Stimulated activated CD4-positive, alpha-beta T cell treated with anti-CD3 and anti-CD28 coated beads, Interleukin-12 subunit alpha, Interleukin-12 subunit beta, amount 100 ng/mL, for 24 hours (primary cell): ENCODE measurements around the gene NR5A2.

Source experiments
- DNase-seq, 2 experiments: peaks; one replicate each; pipeline ENCODE4 v3.0.0-alpha.2; 2020; ENCODE audit warnings: low read depth in 2 of 2

Gene NR5A2

GRCh38 chr1:200035956-200036618 is 8.6 kb downstream of the NR5A2 start:
- DNase-seq = no peak

- DNase-seq = no peak
These were observed 9.2 kb downstream of the NR5A2 start for GRCh38 chr1:200036619-200037270.

- DNase-seq = no peak
These were observed 10.0 kb downstream of the NR5A2 start for GRCh38 chr1:200037501-200037900.

GRCh38 chr1:200037904-200038303 is 10.4 kb downstream of the NR5A2 start:
- DNase-seq = no peak

- no peak for DNase-seq
These were observed 10.9 kb downstream of the NR5A2 start for GRCh38 chr1:200038325-200038980.

GRCh38 chr1:200038981-200039848 is 11.7 kb downstream of the NR5A2 start:
- peak in 1 of 2 experiments; percentile 36 for DNase-seq

GRCh38 chr1:200039849-200040474 is 12.5 kb downstream of the NR5A2 start:
- DNase-seq = no peak

GRCh38 chr1:200040481-200041138 is 13.1 kb downstream of the NR5A2 start:
- no peak for DNase-seq

GRCh38 chr1:200041337-200042118 is 14.0 kb downstream of the NR5A2 start:
- no peak for DNase-seq

- DNase-seq = no peak
These were observed 14.6 kb downstream of the NR5A2 start for GRCh38 chr1:200042119-200042551.

- DNase-seq = no peak
These were observed 15.2 kb downstream of the NR5A2 start for GRCh38 chr1:200042552-200043335.

- DNase-seq = no peak
These were observed 15.8 kb downstream of the NR5A2 start for GRCh38 chr1:200043336-200043668.

GRCh38 chr1:200046115-200046514 is 18.6 kb downstream of the NR5A2 start:
- no peak for DNase-seq

GRCh38 chr1:200048244-200048643 is 20.7 kb downstream of the NR5A2 start:
- DNase-seq = no peak

- no peak for DNase-seq
These were observed 22.3 kb downstream of the NR5A2 start for GRCh38 chr1:200049810-200050209.

GRCh38 chr1:200051620-200052019 is 24.1 kb downstream of the NR5A2 start:
- DNase-seq = no peak

- no peak for DNase-seq
These were observed 25.6 kb downstream of the NR5A2 start for GRCh38 chr1:200053091-200053490.

GRCh38 chr1:200053646-200054045 is 26.1 kb downstream of the NR5A2 start:
- DNase-seq = no peak

GRCh38 chr1:200058341-200058740 is 30.8 kb downstream of the NR5A2 start:
- no peak for DNase-seq

GRCh38 chr1:200062143-200062542 is 34.6 kb downstream of the NR5A2 start:
- DNase-seq = no peak
